GM18498 (cell line): ENCODE measurements around the gene SLC25A1.

Source experiments
- ATAC-seq: cut with Tn5 transposase; IDR thresholded peaks from one replicate; pipeline ENCODE4 v1.9.1; 2021; ENCODE audit warnings: mild to moderate bottlenecking, moderate library complexity; ENCODE audit not compliant: unreplicated experiment

SLC25A1 gene

DNA sequence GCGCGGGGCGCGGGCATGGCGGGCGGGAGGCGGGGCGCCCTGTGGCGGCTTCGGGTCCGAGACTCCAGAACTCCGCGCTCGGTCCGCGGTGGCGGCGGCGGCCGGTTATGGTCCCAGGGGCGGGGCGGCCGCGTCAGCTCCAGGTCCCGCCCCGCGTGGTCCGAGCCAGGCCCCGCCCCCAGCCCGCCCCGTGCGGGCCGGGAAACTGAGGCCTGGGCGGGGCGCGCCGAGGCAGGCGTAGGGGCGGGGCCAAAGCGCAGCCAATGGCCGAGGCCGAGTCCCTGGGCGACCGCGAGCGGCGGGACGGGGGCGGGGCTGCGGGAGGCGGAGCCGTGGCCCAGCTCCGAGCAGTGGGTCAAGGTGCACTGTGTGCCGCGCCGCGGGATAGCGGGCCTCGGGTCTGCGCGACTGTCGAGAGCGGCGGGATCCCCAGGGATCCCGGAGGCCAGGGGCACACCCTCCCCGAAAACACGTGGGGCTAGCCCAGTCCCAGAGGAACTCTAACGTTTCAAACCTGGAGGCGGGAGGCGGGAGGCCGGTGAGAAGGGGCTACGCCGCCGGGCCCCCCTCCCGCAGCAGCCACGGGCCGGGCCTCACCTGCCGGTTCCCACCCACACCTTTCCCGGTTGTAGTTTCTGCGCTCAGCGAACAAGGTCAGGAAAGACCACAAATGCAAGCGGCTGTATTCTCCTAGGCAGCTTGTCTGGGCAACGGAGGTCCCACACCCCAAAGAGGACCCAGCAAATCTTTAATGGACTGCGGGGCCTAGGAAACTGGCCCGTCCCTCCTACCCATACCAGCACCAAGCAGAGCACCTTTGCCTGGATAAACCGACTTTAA lies at the start of gene SLC25A1:
Gene SLC25A1 (minus strand): TSS at position 80 of the 840 bp plus-strand sequence. CDS start 63 bp downstream, at position 17.
- ATAC-seq = peak; percentile 71

GRCh38 chr22:19228179-19228578 lies 49.6 kb upstream of the SLC25A1 start:
- ATAC-seq = no peak

GRCh38 chr22:19226428-19226827 lies 47.9 kb upstream of the SLC25A1 start:
- ATAC-seq = no peak

DNA sequence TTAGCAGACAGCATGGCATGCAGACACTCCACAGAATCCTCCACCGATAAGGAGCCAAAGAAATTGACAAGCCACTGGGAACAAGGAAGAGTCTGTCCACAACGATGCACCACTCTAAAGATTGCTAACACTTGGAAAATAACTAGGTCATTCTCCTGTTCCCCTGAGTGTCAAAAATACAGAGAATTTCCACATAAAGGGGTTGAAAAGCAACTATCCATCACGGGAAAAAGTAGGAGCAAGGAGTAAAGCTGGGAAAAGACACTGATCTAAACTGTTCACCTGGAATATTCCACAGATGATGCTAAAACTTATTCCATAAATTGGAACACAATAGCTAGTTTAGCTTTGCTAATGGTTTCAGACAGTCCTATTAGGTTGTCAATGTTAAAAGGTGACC lies 47.0 kb upstream of the SLC25A1 start:
- ATAC-seq = no peak

GRCh38 chr22:19224985-19225384 lies 46.4 kb upstream of the SLC25A1 start:
- ATAC-seq = no peak

- ATAC-seq = no peak
Observed at GRCh38 chr22:19224557-19224956, 46.0 kb upstream of the SLC25A1 start.

DNA sequence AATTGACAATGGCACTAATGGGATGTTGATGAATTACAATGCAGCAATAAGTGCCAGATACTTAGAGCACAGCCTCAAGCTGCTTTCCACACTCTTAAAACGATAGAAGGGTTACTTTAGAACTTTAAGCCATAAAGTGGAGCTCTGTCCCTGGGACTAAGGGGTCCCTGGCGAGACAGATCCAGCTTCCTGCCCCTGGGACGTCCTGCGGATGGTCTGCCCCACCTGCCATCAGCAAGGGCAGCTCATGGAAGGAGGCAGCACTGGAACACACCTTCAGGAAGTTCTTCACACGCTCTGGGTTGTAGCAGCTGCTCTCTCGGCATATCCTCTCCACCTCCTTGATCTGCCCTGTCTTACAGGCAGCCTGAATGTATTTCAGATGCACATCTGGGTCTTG lies 45.1 kb upstream of the SLC25A1 start:
- ATAC-seq = no peak

- no peak for ATAC-seq
Observed at GRCh38 chr22:19223110-19223509, 44.6 kb upstream of the SLC25A1 start.

- ATAC-seq = no peak
Observed at GRCh38 chr22:19222242-19223005, 43.9 kb upstream of the SLC25A1 start.

- ATAC-seq = no peak
Observed at GRCh38 chr22:19220867-19221266, 42.3 kb upstream of the SLC25A1 start.

- no peak for ATAC-seq
Observed at GRCh38 chr22:19218541-19219233, 40.2 kb upstream of the SLC25A1 start.

- no peak for ATAC-seq
Observed at GRCh38 chr22:19216579-19216978, 38.0 kb upstream of the SLC25A1 start.

GRCh38 chr22:19215360-19215759 lies 36.8 kb upstream of the SLC25A1 start:
- no peak for ATAC-seq

GRCh38 chr22:19214078-19214473 lies 35.5 kb upstream of the SLC25A1 start:
- ATAC-seq = no peak

DNA sequence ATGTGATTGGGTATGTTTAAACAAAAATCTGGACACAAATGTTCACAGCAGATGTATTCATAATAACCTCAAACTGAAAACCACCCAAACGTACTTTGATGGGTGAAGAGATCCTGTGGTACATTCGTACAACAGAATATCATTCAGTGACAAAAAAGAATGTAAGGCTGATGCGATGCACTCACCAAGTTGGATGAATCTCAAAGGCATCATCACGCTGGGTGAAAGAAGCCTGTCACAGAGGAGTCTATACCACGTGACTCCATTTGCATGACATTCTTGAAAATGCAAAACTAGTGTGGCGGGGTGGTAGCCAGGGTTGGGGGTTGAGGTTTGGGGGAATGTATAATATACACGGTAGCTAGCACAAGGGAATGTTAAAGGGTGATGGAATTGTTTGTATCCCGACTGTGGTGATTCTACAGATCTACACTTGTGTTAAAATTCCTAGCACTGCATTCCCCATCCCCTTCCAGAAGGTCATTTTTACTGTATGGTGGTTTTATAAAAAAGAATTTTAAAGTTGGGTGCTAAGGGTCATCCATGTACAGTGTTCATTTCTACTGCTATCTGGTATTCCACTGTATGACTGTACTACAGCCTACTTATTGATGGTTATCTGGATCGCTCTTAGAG lies 35.0 kb upstream of the SLC25A1 start:
- no peak for ATAC-seq

DNA sequence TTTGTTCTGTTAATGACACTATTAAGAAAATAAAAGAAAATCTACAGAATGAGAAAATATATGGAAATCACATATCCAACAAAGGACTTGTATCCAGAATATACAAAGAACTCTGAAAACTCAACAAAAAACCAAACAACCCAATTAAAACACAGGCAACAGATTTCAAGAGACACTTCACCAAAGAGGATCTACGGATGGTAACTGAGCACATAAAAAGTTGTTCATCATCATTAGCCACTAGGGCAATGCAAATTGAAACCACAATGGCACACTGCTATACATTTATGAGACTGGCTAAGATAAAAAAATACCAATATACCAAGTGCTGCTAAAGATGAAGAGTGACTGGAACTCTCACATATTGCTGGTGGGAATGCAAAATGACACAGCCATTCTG lies 34.5 kb upstream of the SLC25A1 start:
- ATAC-seq = no peak

GRCh38 chr22:19212302-19212870 lies 33.9 kb upstream of the SLC25A1 start:
- ATAC-seq = no peak

GRCh38 chr22:19210188-19210587 lies 31.7 kb upstream of the SLC25A1 start:
- ATAC-seq = no peak

DNA sequence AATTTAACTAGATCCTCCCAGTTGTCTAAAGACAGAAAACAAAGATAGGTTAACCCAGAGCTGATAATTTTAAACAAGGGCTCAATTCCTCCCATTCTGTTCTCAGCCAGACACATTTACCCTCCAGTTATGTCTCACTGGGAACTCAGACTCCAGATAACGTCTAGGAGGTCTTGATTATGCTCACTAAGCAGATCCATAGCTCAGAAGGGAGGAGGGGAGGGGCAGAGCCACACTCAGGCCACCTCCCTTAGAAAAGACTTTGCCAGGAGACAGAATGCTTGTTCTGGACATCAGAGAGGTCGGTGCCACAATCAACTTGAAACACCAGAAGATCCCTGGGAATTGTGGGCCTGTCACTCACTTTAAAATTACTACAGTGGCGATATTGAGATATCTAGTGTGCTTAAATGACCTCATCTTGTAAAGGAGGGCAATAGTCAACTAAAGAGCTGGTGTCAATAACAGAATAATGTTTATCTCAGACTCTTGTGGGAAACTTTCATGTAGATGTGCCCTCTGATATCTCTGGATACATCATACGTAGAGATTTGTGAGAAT lies 29.8 kb upstream of the SLC25A1 start:
- ATAC-seq = no peak

DNA sequence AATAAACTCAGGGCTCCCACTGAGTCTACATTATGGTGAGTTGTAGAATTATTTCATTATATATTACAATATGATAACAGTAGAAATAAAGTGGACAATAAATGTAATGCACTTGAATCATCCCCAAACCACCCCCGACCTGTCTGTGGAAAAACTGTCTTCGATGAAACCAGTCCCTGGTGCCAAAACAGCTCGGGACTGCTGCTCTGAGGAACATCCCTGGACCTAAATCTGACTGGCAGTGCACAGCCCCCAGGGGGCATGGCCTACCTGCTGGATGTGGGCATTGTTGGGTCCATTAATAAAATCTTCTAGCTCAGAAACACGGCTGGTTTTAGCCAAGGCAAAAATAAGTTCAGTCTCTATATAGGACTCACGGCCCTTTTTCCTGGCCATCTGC lies 29.3 kb upstream of the SLC25A1 start:
- ATAC-seq = no peak
